HepG2 (cell line): ENCODE results near the gene SLC38A3. TPM values are rescaled to one million over a fixed set of nuclear protein-coding genes. Genes with fewer than 3 reads are reported as not detected.

ENCODE experiments used
- AKAP8 ChIP-seq: sonication (generic); formaldehyde crosslinking; IDR thresholded peaks from 2 replicates; pipeline ENCODE4 v1.5.1; 2020; ENCODE audit warnings: mild to moderate bottlenecking, missing genetic modification reagents
- ARHGAP35 ChIP-seq: sonication (generic); formaldehyde crosslinking; IDR thresholded peaks from 2 replicates; pipeline ENCODE4 v1.9.0; 2022; ENCODE audit warnings: mild to moderate bottlenecking, inconsistent platforms, moderate library complexity, missing genetic modification reagents, borderline replicate concordance
- ATF1 ChIP-seq: IDR thresholded peaks from 2 replicates; pipeline ENCODE4 v1.6.1; 2016; ENCODE audit warnings: mild to moderate bottlenecking, control low read depth
- CENPT ChIP-seq: sonication (generic); formaldehyde crosslinking; IDR thresholded peaks from 2 replicates; pipeline ENCODE4 v1.8.0; 2022; ENCODE audit warnings: low read depth, mild to moderate bottlenecking, moderate library complexity, missing genetic modification reagents
- FOXK1 ChIP-seq: sonication (generic); formaldehyde crosslinking; IDR thresholded peaks from 2 replicates; pipeline ENCODE4 v1.4.0; 2020; ENCODE audit warnings: low read depth, missing genetic modification reagents, borderline replicate concordance
- GFI1 ChIP-seq: sonication (generic); formaldehyde crosslinking; IDR thresholded peaks from 2 replicates; pipeline ENCODE4 v1.5.0; 2020; ENCODE audit warnings: missing genetic modification reagents, mild to moderate bottlenecking, borderline replicate concordance
- HDAC1 ChIP-seq: sonication (generic); formaldehyde crosslinking; IDR thresholded peaks from 2 replicates; pipeline ENCODE4 v1.5.1; 2020; ENCODE audit warnings: mild to moderate bottlenecking, missing genetic modification reagents
- LCORL ChIP-seq, 2 experiments: fragments of 450-650 bp in 1 of 2; sonication (generic) in 1 of 2; formaldehyde crosslinking in 1 of 2; IDR thresholded peaks; 2 replicates each; pipeline versions ENCODE4 v1.5.0 to v1.6.1; 2017 to 2020; ENCODE audit warnings: antibody characterized with exemption in 1 of 2, missing genetic modification reagents in 1 of 2
- MIER2 ChIP-seq: IDR thresholded peaks from 2 replicates; pipeline ENCODE4 v1.6.1; 2016; ENCODE audit warnings: missing biosample characterization, missing genetic modification reagents
- MLX ChIP-seq: IDR thresholded peaks from 2 replicates; pipeline ENCODE4 v1.6.1; 2016
- NFRKB ChIP-seq: fragments of 450-650 bp; IDR thresholded peaks from 2 replicates; pipeline ENCODE4 v1.6.1; 2017
- NFYC ChIP-seq: IDR thresholded peaks from 2 replicates; pipeline ENCODE4 v1.6.1; 2016; ENCODE audit warnings: missing genetic modification reagents, missing compliant biosample characterization
- SAP130 ChIP-seq: IDR thresholded peaks from 2 replicates; pipeline ENCODE4 v1.6.1; 2016; ENCODE audit warnings: low read depth
- SPEN ChIP-seq: sonication (generic); formaldehyde crosslinking; IDR thresholded peaks from 2 replicates; pipeline ENCODE4 v1.5.1; 2020; ENCODE audit warnings: low read depth, mild to moderate bottlenecking, missing genetic modification reagents
- TFDP1 ChIP-seq: IDR thresholded peaks from 2 replicates; pipeline ENCODE4 v1.6.1; 2016; ENCODE audit warnings: missing compliant biosample characterization, missing genetic modification reagents, borderline replicate concordance
- TOE1 ChIP-seq: sonication (generic); formaldehyde crosslinking; IDR thresholded peaks from 2 replicates; pipeline ENCODE4 v1.4.0; 2020; ENCODE audit warnings: mild to moderate bottlenecking, missing genetic modification reagents
- ZMYM3 ChIP-seq: sonication (generic); formaldehyde crosslinking; IDR thresholded peaks from 2 replicates; pipeline ENCODE4 v1.5.1; 2020; ENCODE audit warnings: mild to moderate bottlenecking, missing genetic modification reagents
- ZNF230 ChIP-seq: sonication (generic); formaldehyde crosslinking; IDR thresholded peaks from 2 replicates; pipeline ENCODE4 v1.4.0; 2020; ENCODE audit warnings: mild to moderate bottlenecking, missing genetic modification reagents
- ZNF414 ChIP-seq: sonication (generic); formaldehyde crosslinking; IDR thresholded peaks from 2 replicates; pipeline ENCODE4 v1.5.0; 2020; ENCODE audit warnings: missing genetic modification reagents
- ZNF446 ChIP-seq: sonication (generic); formaldehyde crosslinking; IDR thresholded peaks from 2 replicates; pipeline ENCODE4 v1.5.0; 2020; ENCODE audit warnings: mild to moderate bottlenecking, missing genetic modification reagents
- ZNF567 ChIP-seq: sonication (generic); formaldehyde crosslinking; IDR thresholded peaks from 2 replicates; pipeline ENCODE4 v1.8.1; 2023; ENCODE audit warnings: mild to moderate bottlenecking, missing genetic modification reagents, borderline replicate concordance
- ZNF598 ChIP-seq: sonication (generic); formaldehyde crosslinking; IDR thresholded peaks from 2 replicates; pipeline ENCODE4 v1.5.1; 2020; ENCODE audit warnings: mild to moderate bottlenecking, missing genetic modification reagents, borderline replicate concordance
- ZNF740 ChIP-seq: sonication (generic); formaldehyde crosslinking; IDR thresholded peaks from 2 replicates; pipeline ENCODE4 v1.4.0; 2020; ENCODE audit warnings: missing genetic modification reagents
- ZNF775 ChIP-seq: sonication (generic); formaldehyde crosslinking; IDR thresholded peaks from 2 replicates; pipeline ENCODE4 v1.4.0; 2020; ENCODE audit warnings: missing genetic modification reagents, mild to moderate bottlenecking, moderate library complexity, borderline replicate concordance
- ZNF850 ChIP-seq: sonication (generic); formaldehyde crosslinking; conservative IDR thresholded peaks from 2 replicates; pipeline ENCODE4 v1.9.0; 2021; ENCODE audit warnings: mild to moderate bottlenecking, missing genetic modification reagents
- polyA plus RNA-seq, 8 experiments: library from polyadenylated mRNA; depleted of rRNA in 3 of 8; stranded (reverse) in 7 of 8; unstranded in 1 of 8; fragments of >200 nt; fragmentation: Illumina TruSeq in 4 of 8; extraction: Trizol in 4 of 8; gene quantifications; 2 replicates each; pipeline versions ENCODE4 v1.2.1 to v1.2.3, GENCODE V29; 2011 to 2016; ENCODE audit warnings: low read depth in 4 of 8, missing spikeins in 1 of 8, mixed read lengths in 1 of 8; ENCODE audit not compliant: insufficient read depth in 1 of 8
- total RNA-seq, 5 experiments: library from RNA; depleted of rRNA; stranded (reverse); fragments of >200 nt; fragmentation: Illumina TruSeq; extraction: Trizol; gene quantifications; 2 replicates each; pipeline ENCODE4 v1.2.3, GENCODE V29; 2016; ENCODE audit warnings: low read depth in 1 of 5

SLC38A3 gene
- total and polyA plus RNA-seq, 2 of the 13 experiments (the other 11 are each of a cell fraction or from before 2014, with no cell fraction given), result 29.8 to 164 TPM

- TF ChIP-seq AKAP8 (CRISPR knock-in tag), result no peak; the same call in 1 of the 2 replicates
- no peak for TF ChIP-seq ZNF775 (CRISPR knock-in tag)
- TF ChIP-seq MIER2, result no peak
- TF ChIP-seq NFYC, result no peak
- TF ChIP-seq ZNF414 (CRISPR knock-in tag), result no peak
- no peak for TF ChIP-seq ZNF446 (CRISPR knock-in tag)
- TF ChIP-seq ATF1 (CRISPR knock-in tag), result no peak
- TF ChIP-seq SPEN (CRISPR knock-in tag), result 0 out of 2 replicates have a peak, but pooled peaks have one; percentile 27
- TF ChIP-seq ZNF598 (CRISPR knock-in tag), result no peak
- peak; percentile 99 for TF ChIP-seq ZNF740 (CRISPR knock-in tag)
- 0 out of 2 replicates have a peak, but pooled peaks have one; percentile 39 for TF ChIP-seq ARHGAP35
- no peak for TF ChIP-seq CENPT (CRISPR knock-in tag)
- TF ChIP-seq NFRKB, result no peak
- no peak for TF ChIP-seq LCORL (IDR thresholded peaks at IDR 0.05)
- TF ChIP-seq LCORL (CRISPR knock-in tag; IDR thresholded peaks at IDR 0.05), result no peak
- TF ChIP-seq HDAC1, result peak; percentile 69; the same call in 1 of the 2 replicates
- TF ChIP-seq ZMYM3 (CRISPR knock-in tag), result peak; percentile 25; the same call in 1 of the 2 replicates
- TF ChIP-seq ZNF850, result no peak
- TF ChIP-seq ZNF567 (CRISPR knock-in tag), result no peak
- TF ChIP-seq GFI1 (CRISPR knock-in tag), result peak; percentile 36; the same call in 1 of the 2 replicates
- no peak for TF ChIP-seq TOE1 (CRISPR knock-in tag)
- peak; percentile 71 for TF ChIP-seq SAP130 (CRISPR knock-in tag)
- TF ChIP-seq ZNF230 (CRISPR knock-in tag), result no peak
- peak; percentile 45; the same call in 1 of the 2 replicates for TF ChIP-seq TFDP1 (CRISPR knock-in tag)
- TF ChIP-seq MLX (CRISPR knock-in tag), result no peak
- peak; percentile 31; the same call in 1 of the 2 replicates for TF ChIP-seq FOXK1 (CRISPR knock-in tag)
These were observed 40.9 kb downstream of the SLC38A3 start (continued) for GRCh38 chr3:50245831-50246516.
